Measurements from ENCODE around the gene DPF3.
"Not testable (repeated sequence)": the region's sequence is repeated elsewhere in the genome, so short reads cannot be mapped to it uniquely, and the experiment has no call there.

Gene DPF3

DNA sequence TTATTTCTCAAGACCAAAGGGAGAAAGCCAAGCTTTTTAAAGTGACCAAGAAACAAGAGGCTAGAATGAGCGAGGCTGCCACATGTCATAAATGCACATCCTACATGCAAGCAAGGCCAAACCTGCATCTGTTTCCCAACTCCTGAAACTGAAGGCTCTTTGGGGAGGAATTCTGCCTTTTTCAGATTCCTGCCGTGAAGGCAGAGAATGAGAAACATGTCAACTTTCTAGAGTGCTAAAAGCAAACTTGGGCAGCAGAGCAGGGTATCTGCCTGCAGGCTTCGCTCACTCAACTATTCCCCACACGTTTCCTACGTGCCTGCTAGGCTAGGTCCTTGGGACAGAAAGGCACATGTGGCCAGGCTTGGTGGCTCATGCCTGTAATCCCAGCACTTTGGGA, 15.2 kb downstream of the DPF3 start:
- no peak for DNase-seq

DNA sequence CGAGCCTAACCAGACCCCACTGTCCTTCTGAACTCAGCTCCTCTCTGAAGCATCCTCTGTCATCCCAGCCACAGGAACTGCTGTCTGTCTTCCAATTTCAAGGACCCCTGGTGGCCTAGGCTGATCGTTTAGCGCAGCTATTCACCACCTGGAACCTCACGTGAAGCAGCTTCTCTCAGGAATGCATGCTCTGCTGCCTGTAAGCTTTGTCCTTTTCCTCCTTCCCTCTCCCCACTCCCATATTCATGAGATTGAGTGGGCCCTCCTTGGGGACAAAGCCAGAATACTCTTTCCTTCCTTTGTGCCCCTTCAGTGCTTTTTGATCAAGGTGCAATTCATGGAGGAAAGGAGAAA, 17.2 kb downstream of the DPF3 start:
- DNase-seq, result no peak

- no peak for DNase-seq
Measured at GRCh38 chr14:72876005-72876709, 17.7 kb downstream of the DPF3 start.

GRCh38 chr14:72870878-72871277, 23.0 kb downstream of the DPF3 start:
- DNase-seq, result not testable (repeated sequence)

DNA sequence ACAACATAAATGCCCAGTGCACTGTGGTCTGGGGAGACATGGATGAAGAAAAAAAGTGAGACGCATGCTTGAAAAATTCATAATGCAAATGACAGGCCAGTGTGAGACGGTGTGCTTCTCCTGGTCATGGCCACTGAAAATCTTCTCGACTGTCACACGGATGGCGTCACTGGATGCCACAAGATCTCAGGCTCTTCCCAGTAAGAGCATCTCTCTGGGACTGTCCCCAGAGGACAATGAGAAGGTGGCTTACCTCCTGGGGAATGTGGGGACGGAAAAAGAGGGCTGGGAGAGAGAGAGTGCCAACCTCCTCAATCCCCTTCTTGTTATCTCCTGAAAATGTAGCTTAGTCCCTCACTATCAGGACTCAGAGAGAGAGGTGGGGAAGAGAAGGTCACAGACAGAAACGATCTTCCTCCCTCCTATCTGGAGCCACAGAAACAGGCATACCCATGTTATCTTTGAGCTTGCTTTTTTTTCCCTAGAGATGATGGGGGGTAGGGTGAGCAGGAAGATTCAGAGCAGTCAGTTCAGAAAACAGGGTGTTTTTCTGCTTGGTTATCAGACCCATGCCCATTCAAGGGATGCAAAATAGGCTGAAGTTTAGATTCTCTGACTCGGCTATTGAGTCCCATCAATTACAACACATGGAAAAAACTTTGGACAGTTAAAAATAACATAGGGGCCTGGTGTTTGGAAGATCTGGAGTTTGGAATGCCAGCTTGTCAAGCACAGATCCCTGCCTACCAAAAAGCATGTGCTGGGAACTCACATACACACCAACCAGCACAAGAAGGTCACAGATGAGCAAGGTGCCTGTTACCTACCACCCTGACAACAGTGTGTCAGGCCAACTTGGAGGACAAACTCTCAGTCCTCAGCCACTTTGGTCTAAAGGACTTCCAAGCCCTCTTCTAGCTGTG, 24.2 kb downstream of the DPF3 start:
- DNase-seq, result no peak

DNA sequence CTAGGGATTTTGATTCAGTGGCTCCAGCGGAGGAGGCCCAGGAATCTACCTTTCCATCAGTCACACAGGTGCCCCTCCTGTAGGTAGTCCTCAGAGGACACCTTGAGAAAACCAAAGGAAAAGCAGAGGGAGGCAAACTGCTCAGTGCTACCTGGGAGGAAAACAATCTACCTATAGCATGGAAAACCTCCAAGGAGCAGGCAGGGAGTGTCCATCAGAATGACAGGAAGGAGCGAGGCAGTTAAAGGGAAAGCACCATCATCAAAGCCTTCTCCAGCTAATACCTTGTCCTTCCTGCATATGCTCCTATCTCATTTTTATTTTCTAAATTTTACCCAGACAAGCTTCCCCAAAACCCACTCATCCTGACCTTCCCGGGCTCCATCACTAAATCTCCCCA, 25.4 kb downstream of the DPF3 start:
- DNase-seq, result no peak

GRCh38 chr14:72864712-72865365, 29.1 kb downstream of the DPF3 start:
- no peak for DNase-seq

DNA sequence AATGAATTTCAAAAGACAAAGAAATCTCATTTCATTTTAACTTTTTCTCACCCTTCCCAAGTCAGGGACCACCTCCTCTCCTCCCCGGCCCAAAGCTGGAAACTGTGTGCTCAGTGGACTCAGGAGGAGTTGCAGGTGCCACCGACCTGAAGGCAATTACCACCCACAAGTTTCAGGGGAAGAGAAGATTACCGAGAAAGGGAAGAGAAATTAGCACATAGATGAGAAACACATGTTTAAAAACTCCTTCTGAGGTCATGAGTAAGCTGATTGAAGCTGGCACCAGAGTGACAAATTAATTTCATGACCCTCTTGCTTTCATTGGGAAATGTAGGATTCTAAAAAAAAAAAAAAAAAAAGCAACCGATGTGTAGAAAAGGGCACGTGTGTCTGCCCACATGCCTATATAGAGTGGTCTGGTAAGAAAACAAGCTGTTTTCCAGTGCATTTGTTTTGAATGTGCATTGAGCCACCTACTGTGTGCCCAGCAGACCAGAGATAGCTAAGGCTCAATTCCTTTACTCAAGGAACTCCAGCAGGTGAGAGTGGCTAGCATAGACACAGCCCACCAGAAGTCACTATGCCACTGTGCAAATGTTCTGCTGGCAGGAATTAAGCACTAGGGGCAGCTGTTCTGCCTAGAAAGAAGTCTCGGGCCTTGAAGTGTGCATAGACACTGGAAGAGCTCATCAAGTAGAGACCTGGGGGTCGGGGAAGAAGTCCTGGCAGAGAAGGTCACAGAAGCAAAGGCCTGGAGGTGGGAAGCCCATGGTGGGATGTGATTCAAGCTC, 30.5 kb downstream of the DPF3 start:
- no peak for DNase-seq

- no peak for DNase-seq
Measured at GRCh38 chr14:72856530-72857266, 37.2 kb downstream of the DPF3 start.

DNA sequence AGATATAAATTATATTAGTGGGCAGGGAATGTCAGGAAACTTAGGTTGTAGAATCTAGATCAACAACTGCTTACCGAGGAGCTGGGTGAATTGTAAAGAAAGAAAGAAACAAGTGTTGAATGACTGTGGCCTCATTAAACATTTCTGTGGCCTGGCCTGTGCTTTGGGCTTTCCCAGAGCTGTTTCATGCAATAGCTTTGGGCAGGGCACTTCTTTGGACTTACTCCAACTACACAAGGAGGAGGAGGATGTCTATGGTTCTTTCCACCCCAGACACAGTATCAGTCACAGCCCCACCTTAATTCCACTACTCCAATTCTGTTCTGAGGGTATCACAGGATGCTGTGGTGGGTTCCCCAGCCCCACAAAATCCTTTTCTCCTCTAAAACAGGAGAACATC, 38.0 kb downstream of the DPF3 start:
- no peak for DNase-seq

GRCh38 chr14:72852194-72852593, 41.7 kb downstream of the DPF3 start:
- DNase-seq, result no peak

- no peak for DNase-seq
Measured at GRCh38 chr14:72851635-72852034, 42.3 kb downstream of the DPF3 start.

- no peak for DNase-seq
Measured at GRCh38 chr14:72850360-72850759, 43.5 kb downstream of the DPF3 start.

- no peak for DNase-seq
Measured at GRCh38 chr14:72849222-72849621, 44.7 kb downstream of the DPF3 start.

- no peak for DNase-seq
Measured at GRCh38 chr14:72847721-72848120, 46.2 kb downstream of the DPF3 start.

DNA sequence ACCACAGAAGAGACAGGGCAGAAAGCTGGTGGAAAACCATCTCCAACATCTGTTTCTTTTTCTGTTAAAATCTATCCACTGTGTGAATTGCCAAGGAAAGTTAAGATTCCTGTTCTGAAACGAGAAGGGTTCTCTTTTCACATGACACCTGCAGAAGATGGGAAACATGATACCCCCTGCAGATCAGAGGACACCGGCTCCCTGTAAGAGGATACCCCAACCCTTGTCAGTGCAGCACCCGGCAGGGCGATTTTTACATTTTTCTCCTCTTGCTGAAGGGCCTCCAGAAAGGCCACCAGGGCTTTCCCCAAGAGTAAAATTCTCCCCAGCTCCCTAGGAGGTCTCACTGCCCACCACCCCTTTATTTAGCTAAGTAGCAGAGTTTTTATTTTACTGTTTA, 48.2 kb downstream of the DPF3 start:
- no peak for DNase-seq

DNA sequence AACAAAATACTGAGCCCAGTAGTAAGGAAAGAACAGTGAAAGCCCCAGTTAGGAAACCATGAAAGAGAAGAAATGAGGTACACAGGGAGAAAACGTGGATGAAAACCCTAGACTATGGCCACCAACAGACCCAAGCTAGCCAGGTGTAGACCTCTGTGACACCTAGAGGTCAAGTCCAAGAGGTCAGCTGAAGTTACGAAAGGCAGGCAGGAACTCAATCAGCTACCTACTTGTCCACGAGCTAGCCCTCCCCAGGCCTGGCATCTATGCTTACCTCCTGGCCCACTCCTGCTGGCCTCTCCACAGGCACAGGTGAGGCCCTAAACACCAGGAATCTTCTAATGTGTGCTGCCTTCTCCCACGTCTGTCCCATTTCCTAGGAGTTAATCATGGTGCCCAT, 48.7 kb downstream of the DPF3 start:
- DNase-seq, result no peak

DNA sequence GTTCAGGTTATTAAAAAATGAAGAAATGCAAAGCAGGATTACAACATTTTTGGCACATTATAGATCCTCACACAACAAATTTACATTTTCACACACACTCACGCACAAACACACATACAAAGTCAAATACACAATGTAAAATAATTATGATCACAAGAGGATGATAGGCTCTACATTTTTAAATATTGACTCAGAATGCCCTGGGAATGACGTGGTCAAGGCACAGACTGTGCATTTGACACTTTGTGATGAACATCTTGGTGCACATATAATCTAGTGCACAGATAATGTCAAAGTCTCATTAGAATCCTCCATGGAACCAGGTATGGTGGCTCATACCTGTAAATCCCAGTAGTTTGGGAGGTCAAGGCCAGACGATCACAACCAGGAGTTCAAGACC, 49.4 kb downstream of the DPF3 start:
- no peak for DNase-seq

GRCh38 chr14:72839753-72840607, 53.9 kb downstream of the DPF3 start:
- no peak for DNase-seq

GRCh38 chr14:72839351-72839750, 54.5 kb downstream of the DPF3 start:
- DNase-seq, result no peak

DNA sequence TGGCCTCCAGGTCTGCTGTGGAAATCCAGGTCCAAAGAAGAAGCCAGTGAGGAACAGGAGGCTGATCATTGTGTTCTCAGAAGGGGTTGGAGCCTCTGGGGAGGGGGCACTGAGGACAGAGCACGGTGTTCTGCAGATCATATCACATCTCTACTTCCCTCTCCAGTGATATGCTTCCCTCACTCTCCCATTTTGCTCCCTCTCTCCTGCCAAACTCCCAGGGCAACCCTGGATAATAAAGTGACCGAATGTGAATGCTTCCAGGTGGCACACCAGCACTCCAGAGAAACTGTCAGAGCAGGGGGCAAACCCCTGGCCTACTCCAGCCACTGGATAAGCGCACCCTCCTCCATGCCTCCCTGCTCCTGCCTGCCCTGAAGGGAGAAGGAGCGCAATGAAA, 57.8 kb downstream of the DPF3 start:
- DNase-seq, result no peak
